NT2/D1 (cell line): ENCODE measurements around the gene CCDC51.

ENCODE experiments used
- SUZ12 ChIP-seq: IDR thresholded peaks from 2 replicates; pipeline ENCODE4 v1.6.1; 2011; ENCODE audit not compliant: insufficient read length, insufficient read depth; ENCODE audit errors: extremely low read depth
- YY1 ChIP-seq: IDR thresholded peaks from 2 replicates; pipeline ENCODE4 v1.6.1; 2011; ENCODE audit not compliant: insufficient read length, insufficient read depth
- ZNF274 ChIP-seq: IDR thresholded peaks from 2 replicates; pipeline ENCODE4 v1.6.1; 2011; ENCODE audit warnings: mild to moderate bottlenecking, low read depth, low read length

GRCh38 chr3:48415251-48415953, 24.5 kb downstream of the CCDC51 start:
- no peak for TF ChIP-seq SUZ12
- no peak for TF ChIP-seq YY1
- TF ChIP-seq ZNF274 = no peak
